SK-N-MC (cell line): ENCODE measurements around the gene SLC25A3.

Experiments
- EZH2 ChIP-seq: fragments of 200-600 bp; sonication (generic); IDR thresholded peaks from one replicate; pipeline ENCODE4 v1.6.1; 2017; ENCODE audit warnings: antibody characterized with exemption
- POLR2AphosphoS5 ChIP-seq: IDR thresholded peaks from 2 replicates; pipeline ENCODE4 v1.6.1; 2012; ENCODE audit warnings: mild to moderate bottlenecking, low read depth, low read length, borderline replicate concordance

- TF ChIP-seq EZH2: no peak
- TF ChIP-seq POLR2AphosphoS5: no peak
Observed at GRCh38 chr12:98582093-98582492, 11.4 kb upstream of the SLC25A3 start.
